HepG2 (cell line): Measurements from ENCODE around the gene SPINDOC. TPM values are rescaled to one million over a fixed set of nuclear protein-coding genes. Genes with fewer than 3 reads are reported as not detected.

ENCODE experiments used
- CENPT ChIP-seq: sonication (generic); formaldehyde crosslinking; IDR thresholded peaks from 2 replicates; pipeline ENCODE4 v1.8.0; 2022; ENCODE audit warnings: low read depth, mild to moderate bottlenecking, moderate library complexity, missing genetic modification reagents
- ERF ChIP-seq: IDR thresholded peaks from 2 replicates; pipeline ENCODE4 v1.6.1; 2018; ENCODE audit warnings: missing biosample characterization, missing genetic modification reagents
- FOXO4 ChIP-seq: sonication (generic); formaldehyde crosslinking; conservative IDR thresholded peaks from 2 replicates; pipeline ENCODE4 v1.8.1; 2023; ENCODE audit warnings: missing genetic modification reagents
- HNF4A ChIP-seq: sonication (generic); formaldehyde crosslinking; IDR thresholded peaks from 2 replicates; pipeline ENCODE4 v1.4.0; 2020; ENCODE audit warnings: missing genetic modification reagents
- JARID2 ChIP-seq: sonication (generic); formaldehyde crosslinking; IDR thresholded peaks from 2 replicates; pipeline ENCODE4 v1.8.1; 2023; ENCODE audit warnings: missing genetic modification reagents, inconsistent platforms; ENCODE audit not compliant: insufficient replicate concordance
- KAT2B ChIP-seq: fragments of 150-350 bp; IDR thresholded peaks from 2 replicates; pipeline ENCODE4 v1.6.1; 2014; ENCODE audit warnings: low read depth, low read length, borderline replicate concordance
- KDM2A ChIP-seq: sonication (generic); formaldehyde crosslinking; IDR thresholded peaks from 2 replicates; pipeline ENCODE4 v1.4.0; 2020; ENCODE audit warnings: low read depth, missing genetic modification reagents, borderline replicate concordance
- KLF9 ChIP-seq: IDR thresholded peaks from 2 replicates; pipeline ENCODE4 v1.6.1; 2016; ENCODE audit warnings: low read depth
- MYC ChIP-seq: sonication (generic); formaldehyde crosslinking; IDR thresholded peaks from 2 replicates; pipeline ENCODE4 v1.9.0; 2021; ENCODE audit warnings: missing genetic modification reagents, borderline replicate concordance
- REPIN1 ChIP-seq: sonication (generic); formaldehyde crosslinking; IDR thresholded peaks from 2 replicates; pipeline ENCODE4 v1.8.0; 2022; ENCODE audit warnings: missing genetic modification reagents, low read depth, mild to moderate bottlenecking, borderline replicate concordance
- SCMH1 ChIP-seq: sonication (generic); formaldehyde crosslinking; IDR thresholded peaks from 2 replicates; pipeline ENCODE4 v1.9.0; 2021; ENCODE audit warnings: missing genetic modification reagents, mild to moderate bottlenecking, borderline replicate concordance
- TCF12 ChIP-seq, 2 experiments: fragments of 450-650 bp in 1 of 2; sonication (generic) in 1 of 2; formaldehyde crosslinking in 1 of 2; IDR thresholded peaks; 2 replicates each; pipeline versions ENCODE4 v1.6.1 to v1.8.0; 2017 to 2022; ENCODE audit warnings: antibody characterized with exemption in 1 of 2, mild to moderate bottlenecking in 1 of 2, missing genetic modification reagents in 1 of 2, moderate library complexity in 1 of 2
- TEAD2 ChIP-seq: sonication (generic); formaldehyde crosslinking; IDR thresholded peaks from 2 replicates; pipeline ENCODE4 v1.9.0; 2021; ENCODE audit warnings: missing genetic modification reagents
- ZFX ChIP-seq: sonication (generic); formaldehyde crosslinking; IDR thresholded peaks from 2 replicates; pipeline ENCODE4 v1.4.0; 2020; ENCODE audit warnings: mild to moderate bottlenecking, low read depth, missing genetic modification reagents, moderate library complexity
- ZMYM3 ChIP-seq: sonication (generic); formaldehyde crosslinking; IDR thresholded peaks from 2 replicates; pipeline ENCODE4 v1.5.1; 2020; ENCODE audit warnings: mild to moderate bottlenecking, missing genetic modification reagents
- ZNF318 ChIP-seq: sonication (generic); formaldehyde crosslinking; IDR thresholded peaks from 2 replicates; pipeline ENCODE4 v1.4.0; 2020; ENCODE audit warnings: mild to moderate bottlenecking, missing genetic modification reagents
- polyA plus RNA-seq, 8 experiments: library from polyadenylated mRNA; depleted of rRNA in 3 of 8; stranded (reverse) in 7 of 8; unstranded in 1 of 8; fragments of >200 nt; fragmentation: Illumina TruSeq in 4 of 8; extraction: Trizol in 4 of 8; gene quantifications; 2 replicates each; pipeline versions ENCODE4 v1.2.1 to v1.2.3, GENCODE V29; 2011 to 2016; ENCODE audit warnings: low read depth in 4 of 8, missing spikeins in 1 of 8, mixed read lengths in 1 of 8; ENCODE audit not compliant: insufficient read depth in 1 of 8
- total RNA-seq, 5 experiments: library from RNA; depleted of rRNA; stranded (reverse); fragments of >200 nt; fragmentation: Illumina TruSeq; extraction: Trizol; gene quantifications; 2 replicates each; pipeline ENCODE4 v1.2.3, GENCODE V29; 2016; ENCODE audit warnings: low read depth in 1 of 5

Gene SPINDOC
- total and polyA plus RNA-seq, 2 of the 13 experiments (the other 11 are each of a cell fraction or from before 2014, with no cell fraction given), result 21.4 to 29.9 TPM

GRCh38 chr11:63783925-63784592 lies 29.2 kb upstream of the SPINDOC start (continued):
- no peak for TF ChIP-seq TCF12 (IDR thresholded peaks at IDR 0.05)
- TF ChIP-seq TCF12 (CRISPR knock-in tag; IDR thresholded peaks at IDR 0.05), result no peak
- TF ChIP-seq ZFX (CRISPR knock-in tag), result 0 out of 2 replicates have a peak, but pooled peaks have one; percentile 39
- TF ChIP-seq REPIN1 (CRISPR knock-in tag), result no peak
- TF ChIP-seq KDM2A, result 0 out of 2 replicates have a peak, but pooled peaks have one; percentile 16
- no peak for TF ChIP-seq KLF9 (CRISPR knock-in tag)
- TF ChIP-seq FOXO4, result no peak
- no peak for TF ChIP-seq TEAD2 (CRISPR knock-in tag)
- no peak for TF ChIP-seq JARID2 (CRISPR knock-in tag)
- TF ChIP-seq ZNF318, result no peak
- no peak for TF ChIP-seq KAT2B
- peak; percentile 30; the same call in 1 of the 2 replicates for TF ChIP-seq ERF (CRISPR knock-in tag)
- no peak for TF ChIP-seq CENPT (CRISPR knock-in tag)
- peak; percentile 63 for TF ChIP-seq HNF4A
- TF ChIP-seq SCMH1 (CRISPR knock-in tag), result no peak
- TF ChIP-seq MYC, result no peak
- peak; percentile 35; the same call in 1 of the 2 replicates for TF ChIP-seq ZMYM3
